ENCODE measurements around the gene SYDE2. TPM values are rescaled to one million over a fixed set of nuclear protein-coding genes. Genes with fewer than 3 reads are reported as not detected.

The SYDE2 gene
- polyA plus RNA-seq, 1 of the 3 experiments (the other 2 are of a cell fraction) = not detected

DNA sequence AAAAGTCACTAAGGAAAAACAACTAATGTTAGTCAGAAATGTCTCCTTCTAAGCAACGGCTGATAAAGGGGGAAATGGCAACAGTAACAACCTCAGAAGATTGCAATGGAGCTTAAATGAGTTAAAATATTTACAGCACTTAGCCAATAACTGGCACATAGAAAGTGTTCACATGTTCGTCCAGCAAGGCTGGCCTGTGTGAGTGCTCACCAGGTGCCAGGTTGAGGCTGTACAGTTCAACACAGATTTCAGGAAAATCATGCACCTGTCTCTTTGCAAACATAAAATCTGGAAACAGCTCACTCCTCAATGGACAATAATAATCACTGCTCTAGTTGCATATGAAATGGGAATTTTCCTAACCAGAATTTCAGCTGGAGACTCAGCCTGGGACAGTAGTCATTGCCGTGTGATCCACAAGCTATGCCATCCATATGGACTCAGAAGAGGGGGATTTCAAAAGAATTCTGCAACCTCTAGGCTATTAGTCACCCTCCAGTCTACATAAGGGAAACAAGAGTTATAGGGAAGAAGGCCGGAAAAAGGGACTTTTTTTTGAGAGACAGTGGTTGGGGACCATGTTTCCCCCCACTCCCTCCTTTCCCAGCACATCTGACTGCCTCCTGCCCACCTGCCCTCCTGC, 68.6 kb downstream of the SYDE2 start:
- Histone ChIP-seq H3F3A (replicated peaks; ENCODE audit: insufficient read depth) (no peaks in the 10 kb centered on the region), H3K79me2 (ENCODE audit: insufficient read depth) (no peaks in the 10 kb centered on the region), H3K36me3 (replicated peaks in 1 of 2; ENCODE audit: control insufficient read depth in 1 of 2, insufficient read depth in 2 of 2, low read length in 1 of 2) (no peaks in the 10 kb centered on the region), H4K20me1 (ENCODE audit: insufficient read depth) (no peaks in the 10 kb centered on the region), H3K27me3 (ENCODE audit: insufficient read depth) (peaks cover 21% of the 10 kb centered on the region; the same call in 1 of the 2 replicates), H3K4me1 (ENCODE audit: control insufficient read depth in 1 of 2, insufficient read depth in 2 of 2, low read depth in 1 of 2, low read length in 1 of 2) (no peaks in the 10 kb centered on the region), H3K27ac (ENCODE audit: low read depth in 2 of 2, low read length in 1 of 2) (no peak overlapping the region), H3K9ac (no peak overlapping the region), H3K4me3 (ENCODE audit: low read depth in 2 of 2, low read length in 1 of 2) (no peak overlapping the region), H3K4me2 (no peak overlapping the region), H3K9me2 (no peaks in the 10 kb centered on the region), H2AFZ (ENCODE audit: low read depth) (no peak overlapping the region), H3K9me3 (no peaks in the 10 kb centered on the region)
- CTCF ChIA-PET = no interaction called here
- no peak for DNase-seq
- POLR2A ChIA-PET = no interaction called here
- TF ChIP-seq MXI1 (IDR thresholded peaks at IDR 0.05; ENCODE audit: low read depth, low read length) (no peak), TAF1 (IDR thresholded peaks at IDR 0.05; ENCODE audit: borderline replicate concordance, low read depth, low read length) (no peak), USF2 (IDR thresholded peaks at IDR 0.05; ENCODE audit: borderline replicate concordance, low read depth, low read length) (no peak), IRF3 (IDR thresholded peaks at IDR 0.05; ENCODE audit: low read depth, low read length) (no peak), TCF12 (IDR thresholded peaks at IDR 0.05) (no peak), RXRA (IDR thresholded peaks at IDR 0.05; ENCODE audit: borderline replicate concordance, low read depth) (no peak), ZBTB33 (IDR thresholded peaks at IDR 0.05; ENCODE audit: borderline replicate concordance, low read depth) (no peak), RCOR1 (IDR thresholded peaks at IDR 0.05; ENCODE audit: low read length) (no peak), RAD21 (IDR thresholded peaks at IDR 0.05; ENCODE audit: low read length) (no peak), YY1 (IDR thresholded peaks at IDR 0.05; ENCODE audit: low read depth) (no peak)
- TF ChIP-seq, protein P1, sequence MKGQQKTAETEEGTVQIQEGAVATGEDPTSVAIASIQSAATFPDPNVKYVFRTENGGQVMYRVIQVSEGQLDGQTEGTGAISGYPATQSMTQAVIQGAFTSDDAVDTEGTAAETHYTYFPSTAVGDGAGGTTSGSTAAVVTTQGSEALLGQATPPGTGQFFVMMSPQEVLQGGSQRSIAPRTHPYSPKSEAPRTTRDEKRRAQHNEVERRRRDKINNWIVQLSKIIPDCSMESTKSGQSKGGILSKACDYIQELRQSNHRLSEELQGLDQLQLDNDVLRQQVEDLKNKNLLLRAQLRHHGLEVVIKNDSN (IDR thresholded peaks at IDR 0.05; ENCODE audit: borderline replicate concordance, low read depth) = no peak
- 3% methylated on average over 4 of the region's 4 CpGs for WGBS (ENCODE audit: low lambda C conversion rate)

DNA sequence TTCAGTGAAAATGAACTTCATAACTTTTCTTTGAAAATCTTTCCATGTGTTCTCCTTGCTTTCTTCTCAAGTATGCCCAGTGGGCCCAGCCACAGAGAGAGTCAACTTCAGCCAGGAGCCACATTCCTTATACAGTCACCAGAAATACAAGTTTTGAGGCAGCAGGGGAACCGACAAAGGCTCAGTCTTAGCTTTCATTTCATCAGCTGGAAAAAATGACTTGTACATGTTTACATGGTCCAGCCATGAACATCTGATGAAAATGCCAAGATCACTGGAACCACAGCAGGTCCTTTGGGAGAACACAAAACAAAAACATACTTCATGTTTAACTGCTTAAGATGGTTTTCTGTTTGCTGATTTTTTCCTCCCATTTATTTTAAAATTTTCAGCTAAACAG, 72.5 kb downstream of the SYDE2 start:
- WGBS (ENCODE audit: low lambda C conversion rate) = 14% methylated on average over 1 of the region's 1 CpG
- no peak overlapping the region for H3K9ac ChIP-seq
- peaks cover 29% of the 10 kb centered on the region; the same call in 1 of the 2 replicates for H3K27me3 ChIP-seq (ENCODE audit: insufficient read depth)
- no peaks in the 10 kb centered on the region for H3K9me2 ChIP-seq
- H3F3A ChIP-seq (replicated peaks; ENCODE audit: insufficient read depth) = no peaks in the 10 kb centered on the region
- no peak overlapping the region for H2AFZ ChIP-seq (ENCODE audit: low read depth)
- ChIA-PET CTCF (interaction anchor here (1.1 to 2.3 kb wide), 2 partner anchors 126 to 183 kb away, joined by 3 to 7 read pairs; no protein-coding TSS in a partner anchor), POLR2A (no interaction called here)
- no peak for DNase-seq
- H3K9me3 ChIP-seq = no peaks in the 10 kb centered on the region
- no peaks in the 10 kb centered on the region for H3K79me2 ChIP-seq (ENCODE audit: insufficient read depth)
- H3K4me3 ChIP-seq (ENCODE audit: low read depth in 2 of 2, low read length in 1 of 2) = no peak overlapping the region
- no peak overlapping the region for H3K27ac ChIP-seq (ENCODE audit: low read depth in 2 of 2, low read length in 1 of 2)
- H3K4me1 ChIP-seq (ENCODE audit: control insufficient read depth in 1 of 2, insufficient read depth in 2 of 2, low read depth in 1 of 2, low read length in 1 of 2) = no peaks in the 10 kb centered on the region
- H4K20me1 ChIP-seq (ENCODE audit: insufficient read depth) = no peaks in the 10 kb centered on the region
- no peak for TF ChIP-seq CHD2 (IDR thresholded peaks at IDR 0.05; ENCODE audit: low read length, partially characterized antibody)
- no peak for TF ChIP-seq JUND (IDR thresholded peaks at IDR 0.05)
- no peak for TF ChIP-seq ELF1 (IDR thresholded peaks at IDR 0.05)
- no peak for TF ChIP-seq RXRA (IDR thresholded peaks at IDR 0.05; ENCODE audit: borderline replicate concordance, low read depth)
- TF ChIP-seq PBX3 (IDR thresholded peaks at IDR 0.05) = no peak
- TF ChIP-seq, protein P1 (IDR thresholded peaks at IDR 0.05; ENCODE audit: borderline replicate concordance, low read depth) = no peak
- no peak for TF ChIP-seq FOXJ3 (CRISPR knock-in tag; IDR thresholded peaks at IDR 0.05)
- TF ChIP-seq FOSL2 (IDR thresholded peaks at IDR 0.05; ENCODE audit: borderline replicate concordance, low read depth) = no peak
- no peak for TF ChIP-seq MEF2A (IDR thresholded peaks at IDR 0.05; ENCODE audit: borderline replicate concordance, low read depth)
- TF ChIP-seq FOXM1 (IDR thresholded peaks at IDR 0.05; ENCODE audit: low read depth) = no peak
- TF ChIP-seq SIN3A (IDR thresholded peaks at IDR 0.05; ENCODE audit: borderline replicate concordance, low read depth, low read length) = no peak
- no peak overlapping the region for H3K4me2 ChIP-seq
- H3K36me3 ChIP-seq (replicated peaks in 1 of 2; ENCODE audit: control insufficient read depth in 1 of 2, insufficient read depth in 2 of 2, low read length in 1 of 2) = no peaks in the 10 kb centered on the region
